GM18502 (cell line): ENCODE measurements around the gene UTP4.
"Not testable (repeated sequence)": the region's sequence is repeated elsewhere in the genome, so short reads cannot be mapped to it uniquely, and the experiment has no call there.

Experiments
- ATAC-seq: cut with Tn5 transposase; IDR thresholded peaks from one replicate; pipeline ENCODE4 v1.9.1; 2021; ENCODE audit warnings: mild to moderate bottlenecking; ENCODE audit not compliant: unreplicated experiment, poor library complexity

Gene UTP4

DNA sequence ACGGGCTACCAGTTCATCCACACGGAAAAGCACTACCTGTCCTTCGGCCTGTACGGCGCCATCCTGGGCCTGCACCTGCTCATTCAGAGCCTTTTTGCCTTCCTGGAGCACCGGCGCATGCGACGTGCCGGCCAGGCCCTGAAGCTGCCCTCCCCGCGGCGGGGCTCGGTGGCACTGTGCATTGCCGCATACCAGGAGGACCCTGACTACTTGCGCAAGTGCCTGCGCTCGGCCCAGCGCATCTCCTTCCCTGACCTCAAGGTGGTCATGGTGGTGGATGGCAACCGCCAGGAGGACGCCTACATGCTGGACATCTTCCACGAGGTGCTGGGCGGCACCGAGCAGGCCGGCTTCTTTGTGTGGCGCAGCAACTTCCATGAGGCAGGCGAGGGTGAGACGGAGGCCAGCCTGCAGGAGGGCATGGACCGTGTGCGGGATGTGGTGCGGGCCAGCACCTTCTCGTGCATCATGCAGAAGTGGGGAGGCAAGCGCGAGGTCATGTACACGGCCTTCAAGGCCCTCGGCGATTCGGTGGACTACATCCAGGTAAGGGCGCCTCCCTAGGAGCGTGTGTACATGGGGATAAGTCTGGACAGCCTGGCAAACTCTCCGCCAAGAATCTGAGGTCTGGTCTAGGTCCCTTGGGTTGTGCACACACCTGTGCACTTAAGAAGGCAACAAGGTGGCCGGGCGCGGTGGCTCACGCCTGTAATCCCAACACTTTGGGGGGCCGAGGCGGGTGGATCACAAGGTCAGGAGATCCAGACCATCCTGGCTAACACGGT, 22.8 kb upstream of the UTP4 start:
- ATAC-seq = no peak

DNA sequence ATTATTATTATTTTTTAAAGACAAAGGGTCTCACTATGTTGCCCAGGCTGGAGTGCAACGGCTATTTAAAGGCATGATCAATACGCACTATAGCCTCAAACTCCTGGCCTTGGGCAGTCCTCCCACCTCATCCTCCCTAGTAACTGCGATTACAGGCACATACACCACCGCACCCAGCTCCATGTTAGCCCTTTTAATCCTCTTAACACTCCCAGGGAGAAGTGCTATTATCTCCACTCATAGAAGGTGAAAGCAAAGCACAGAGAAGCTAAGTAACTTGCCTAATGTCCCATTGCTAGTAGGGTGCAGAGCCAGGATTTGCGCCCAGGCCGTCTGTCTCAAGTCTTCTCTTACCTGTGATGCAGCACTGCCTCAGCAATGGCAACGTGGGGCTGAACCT, 22.0 kb upstream of the UTP4 start:
- ATAC-seq = no peak

DNA sequence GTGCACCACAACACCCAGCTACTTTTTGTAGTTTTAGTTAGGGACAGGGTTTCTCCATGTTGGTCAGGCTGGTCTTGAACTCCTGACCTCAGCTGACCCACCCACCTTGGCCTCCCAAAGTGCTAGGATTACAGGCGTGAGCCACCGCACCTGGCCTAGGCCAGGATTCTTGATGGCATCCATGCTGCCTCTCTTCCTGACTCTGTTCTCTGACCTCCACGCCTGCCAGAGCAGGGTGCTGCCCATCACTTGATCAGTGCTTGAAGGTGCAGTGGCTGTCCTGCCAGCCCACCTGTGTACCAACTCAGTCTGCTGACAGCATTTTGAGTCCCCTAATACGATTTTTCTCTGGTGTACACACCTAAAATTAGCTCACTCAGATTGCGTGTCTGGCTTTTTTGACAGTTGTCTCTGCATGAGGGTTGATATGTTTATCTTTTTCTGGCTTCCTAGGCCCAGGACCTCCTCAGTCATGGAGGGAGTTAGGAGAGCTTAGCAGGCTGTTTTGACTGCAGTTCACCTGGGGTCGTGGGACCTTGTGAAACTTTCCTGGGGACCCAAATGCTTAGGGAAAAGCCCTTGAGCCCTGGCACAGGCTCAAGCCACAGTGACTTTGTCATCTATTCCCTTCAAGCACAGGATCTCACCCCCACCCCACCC, 21.1 kb upstream of the UTP4 start:
- ATAC-seq = no peak

DNA sequence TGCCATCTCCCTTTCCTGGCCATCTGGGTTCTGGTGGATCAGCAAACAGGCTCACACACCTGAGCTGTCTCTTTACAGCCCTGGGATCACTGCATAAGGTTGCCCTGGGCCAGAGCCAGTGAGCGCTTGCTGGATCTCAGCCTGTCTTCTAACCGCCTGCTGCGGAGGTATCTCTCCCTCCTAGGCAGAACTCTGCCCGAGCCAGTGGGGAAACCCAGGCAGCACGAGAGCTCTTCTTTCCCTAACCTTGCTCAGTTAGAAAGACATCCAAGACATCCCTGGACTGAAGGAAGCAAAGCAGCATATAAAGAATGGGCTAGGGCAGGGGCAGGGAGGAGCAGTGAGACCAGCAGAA, 20.6 kb upstream of the UTP4 start:
- ATAC-seq = no peak

DNA sequence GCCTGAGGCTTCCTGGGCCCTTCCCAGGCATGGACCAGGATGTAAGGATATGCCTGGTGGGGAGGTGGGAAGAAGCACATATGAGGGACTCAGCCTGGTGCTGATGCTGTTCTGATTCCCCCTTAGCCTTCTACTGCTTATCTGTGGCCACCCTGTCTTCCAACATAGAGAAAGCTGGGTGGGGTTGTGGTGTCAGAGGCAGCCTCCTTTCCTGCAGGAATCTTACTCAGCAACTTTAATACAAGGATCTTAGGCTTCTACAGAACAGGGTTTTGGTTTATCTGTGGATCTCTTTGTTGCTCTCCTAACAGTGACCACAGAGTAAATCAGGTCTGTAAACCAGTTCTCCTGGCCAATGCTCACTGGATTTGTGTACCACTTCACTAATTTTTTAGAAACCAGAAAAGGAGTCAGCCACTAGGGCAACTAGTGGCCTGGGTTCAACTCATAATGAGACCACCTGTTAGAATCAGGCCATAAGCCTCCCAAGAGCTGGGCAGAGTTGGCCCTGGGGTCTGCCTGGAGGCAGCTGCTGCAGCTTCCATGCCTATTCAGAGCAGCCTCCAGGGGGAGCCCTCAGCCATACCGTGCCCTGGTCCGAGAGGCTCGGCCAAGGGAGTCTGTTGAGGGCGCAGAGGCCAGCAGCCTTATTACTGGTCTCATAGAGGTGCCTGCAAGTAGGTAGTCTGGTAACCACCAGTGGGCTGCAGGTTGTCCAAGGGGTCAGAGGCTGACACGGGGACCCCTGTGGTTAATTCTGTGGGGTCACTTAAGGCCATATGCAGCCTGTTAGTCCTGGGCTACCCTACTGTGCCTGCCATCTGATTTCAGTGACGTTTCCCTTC, 19.9 kb upstream of the UTP4 start:
- ATAC-seq = no peak

DNA sequence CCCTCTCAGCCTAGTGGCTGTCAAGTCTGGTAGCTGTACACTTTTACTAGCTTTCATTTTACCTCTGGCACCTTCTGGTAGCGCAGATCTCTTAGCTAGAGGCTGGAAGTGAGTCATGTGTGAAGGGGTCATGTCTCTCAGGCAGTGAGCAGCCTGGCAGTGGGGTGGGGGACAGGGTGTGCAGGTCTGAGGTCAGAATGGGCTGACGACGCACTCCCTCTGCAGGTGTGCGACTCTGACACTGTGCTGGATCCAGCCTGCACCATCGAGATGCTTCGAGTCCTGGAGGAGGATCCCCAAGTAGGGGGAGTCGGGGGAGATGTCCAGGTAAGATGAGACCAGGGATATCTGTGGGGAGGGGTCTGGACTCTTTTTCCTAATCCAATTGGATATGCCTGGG, 19.2 kb upstream of the UTP4 start:
- no peak for ATAC-seq

DNA sequence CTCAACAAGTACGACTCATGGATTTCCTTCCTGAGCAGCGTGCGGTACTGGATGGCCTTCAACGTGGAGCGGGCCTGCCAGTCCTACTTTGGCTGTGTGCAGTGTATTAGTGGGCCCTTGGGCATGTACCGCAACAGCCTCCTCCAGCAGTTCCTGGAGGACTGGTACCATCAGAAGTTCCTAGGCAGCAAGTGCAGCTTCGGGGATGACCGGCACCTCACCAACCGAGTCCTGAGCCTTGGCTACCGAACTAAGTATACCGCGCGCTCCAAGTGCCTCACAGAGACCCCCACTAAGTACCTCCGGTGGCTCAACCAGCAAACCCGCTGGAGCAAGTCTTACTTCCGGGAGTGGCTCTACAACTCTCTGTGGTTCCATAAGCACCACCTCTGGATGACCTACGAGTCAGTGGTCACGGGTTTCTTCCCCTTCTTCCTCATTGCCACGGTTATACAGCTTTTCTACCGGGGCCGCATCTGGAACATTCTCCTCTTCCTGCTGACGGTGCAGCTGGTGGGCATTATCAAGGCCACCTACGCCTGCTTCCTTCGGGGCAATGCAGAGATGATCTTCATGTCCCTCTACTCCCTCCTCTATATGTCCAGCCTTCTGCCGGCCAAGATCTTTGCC, 18.0 kb upstream of the UTP4 start:
- ATAC-seq = no peak

DNA sequence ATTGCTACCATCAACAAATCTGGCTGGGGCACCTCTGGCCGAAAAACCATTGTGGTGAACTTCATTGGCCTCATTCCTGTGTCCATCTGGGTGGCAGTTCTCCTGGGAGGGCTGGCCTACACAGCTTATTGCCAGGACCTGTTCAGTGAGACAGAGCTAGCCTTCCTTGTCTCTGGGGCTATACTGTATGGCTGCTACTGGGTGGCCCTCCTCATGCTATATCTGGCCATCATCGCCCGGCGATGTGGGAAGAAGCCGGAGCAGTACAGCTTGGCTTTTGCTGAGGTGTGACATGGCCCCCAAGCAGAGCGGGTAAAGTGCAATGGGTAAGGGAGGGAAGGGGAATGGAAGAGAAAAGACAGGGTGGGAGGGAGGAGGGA, 17.5 kb upstream of the UTP4 start:
- ATAC-seq = no peak

DNA sequence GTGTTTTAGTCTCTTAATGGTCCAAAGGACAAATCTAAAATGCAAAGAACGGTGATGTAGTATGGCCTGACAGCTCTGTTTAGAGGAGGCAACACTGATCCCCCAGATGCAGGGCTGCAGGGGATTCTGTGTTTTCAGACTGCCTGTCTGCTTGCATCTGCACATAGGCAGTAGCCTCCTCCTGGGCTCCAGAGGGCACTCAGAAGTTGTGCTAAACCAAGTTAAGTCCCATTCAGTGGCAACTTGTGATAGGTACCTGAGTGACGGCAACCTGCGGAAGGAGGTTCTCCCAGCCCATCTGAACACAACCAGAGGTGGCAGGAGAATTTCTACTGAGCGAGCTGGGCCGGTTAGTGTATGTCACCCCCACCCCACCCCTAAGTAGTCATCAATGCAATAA, 17.1 kb upstream of the UTP4 start:
- ATAC-seq = no peak

DNA sequence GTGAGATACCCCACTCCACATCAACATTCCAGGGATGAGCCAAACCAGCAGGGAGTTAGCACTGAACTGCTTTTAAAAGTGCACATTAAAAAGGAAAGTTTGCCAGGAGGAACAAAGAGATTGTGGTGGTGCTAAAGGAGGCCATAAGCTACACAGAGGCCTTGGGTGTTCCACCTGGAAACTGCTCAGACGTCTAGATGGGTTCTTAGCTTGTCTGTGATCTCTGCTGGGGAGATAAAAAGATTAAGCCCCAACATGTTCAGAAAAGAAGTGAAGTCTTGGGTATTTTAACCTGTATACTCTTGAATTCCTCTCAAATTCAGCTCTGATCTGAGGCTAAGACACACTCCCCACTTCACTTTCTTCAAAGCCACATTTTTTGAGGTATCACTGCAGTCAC, 16.6 kb upstream of the UTP4 start:
- ATAC-seq = no peak

DNA sequence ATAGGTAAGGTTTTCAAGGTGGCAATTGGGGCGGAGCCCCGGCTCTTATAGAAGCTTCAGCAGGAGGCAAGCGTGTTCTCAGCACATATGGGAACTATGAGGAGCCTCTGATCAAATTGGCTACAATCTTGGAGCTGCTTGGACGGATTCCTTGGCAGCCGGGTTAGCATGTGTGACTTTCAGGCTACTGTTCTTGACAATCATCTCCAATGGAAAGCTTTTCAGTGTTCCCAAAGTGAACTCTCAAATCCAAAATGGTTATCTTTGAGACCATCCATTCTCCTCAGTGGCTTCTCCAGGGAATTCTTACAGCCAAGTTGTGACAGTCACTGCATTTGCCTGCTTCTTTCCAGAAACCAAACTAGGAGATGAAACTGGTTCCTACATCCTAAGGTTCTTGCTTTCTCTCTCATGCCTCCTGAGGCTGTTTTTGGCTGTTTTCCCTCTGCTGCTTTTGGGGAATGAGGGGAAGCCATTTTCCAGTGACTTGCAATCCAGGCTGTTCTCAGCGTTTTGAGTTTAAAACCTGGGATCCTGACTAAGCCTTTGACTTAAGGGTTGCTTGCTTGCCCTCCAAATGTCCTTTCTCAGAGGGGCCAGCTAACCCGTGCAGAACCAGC, 16.1 kb upstream of the UTP4 start:
- ATAC-seq = no peak

DNA sequence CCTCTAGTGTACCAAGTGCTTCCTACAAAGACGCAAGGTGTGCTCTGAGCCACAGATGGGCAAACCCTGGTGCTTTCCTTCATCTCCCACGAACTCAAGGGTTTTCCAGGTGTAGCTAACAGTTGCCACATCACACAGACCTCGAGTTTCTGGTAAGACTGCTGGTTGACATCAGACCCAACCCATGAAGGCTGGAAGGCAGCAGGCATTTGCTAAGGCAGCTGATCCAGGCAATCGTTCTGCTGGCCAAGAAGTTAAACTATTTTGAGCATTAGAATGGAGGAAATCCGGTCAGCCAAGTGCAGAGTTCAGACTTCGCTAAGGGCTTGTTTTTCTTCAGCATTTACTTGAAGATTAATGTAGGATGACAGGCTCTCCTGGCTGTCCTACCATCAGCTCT, 15.5 kb upstream of the UTP4 start:
- no peak for ATAC-seq

DNA sequence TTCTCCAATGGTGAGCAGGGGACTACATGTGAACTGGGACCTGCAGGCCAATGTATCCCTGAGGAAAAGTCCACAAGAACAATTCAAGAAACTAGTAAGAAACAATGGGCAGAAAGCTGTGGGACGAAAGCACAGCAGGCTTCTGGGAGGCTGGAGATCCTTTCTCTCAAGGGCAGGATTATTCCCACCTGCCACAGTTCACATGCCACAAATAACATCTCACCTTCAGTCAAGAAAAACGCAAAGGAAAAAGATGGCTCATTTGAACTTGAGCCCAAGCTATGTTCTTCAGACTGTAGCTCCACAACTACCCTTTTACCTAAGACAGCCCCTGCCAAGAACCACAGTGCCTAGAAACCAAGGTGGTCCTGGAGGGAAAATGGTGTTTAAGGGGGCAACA, 14.0 kb upstream of the UTP4 start:
- ATAC-seq = no peak

DNA sequence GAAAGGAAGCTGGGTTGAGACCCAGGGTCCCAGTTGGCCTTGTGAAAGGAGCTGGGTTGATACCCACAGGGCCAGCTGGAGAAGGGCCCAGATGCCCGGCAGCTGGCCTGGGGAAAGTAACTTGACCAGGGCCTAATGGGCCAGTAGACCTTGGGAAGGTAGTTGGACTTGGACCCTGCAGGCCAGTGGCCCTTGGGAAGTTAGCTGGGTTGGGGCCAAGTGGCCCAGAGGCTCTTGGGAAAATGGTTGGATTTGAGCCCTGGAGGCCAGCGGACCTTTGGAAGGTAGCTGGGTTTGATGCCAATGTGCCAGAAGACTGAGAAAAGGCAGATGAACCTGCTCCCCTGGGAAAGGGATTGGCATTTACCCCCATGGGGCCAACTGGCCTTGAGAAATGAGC, 13.5 kb upstream of the UTP4 start:
- no peak for ATAC-seq

DNA sequence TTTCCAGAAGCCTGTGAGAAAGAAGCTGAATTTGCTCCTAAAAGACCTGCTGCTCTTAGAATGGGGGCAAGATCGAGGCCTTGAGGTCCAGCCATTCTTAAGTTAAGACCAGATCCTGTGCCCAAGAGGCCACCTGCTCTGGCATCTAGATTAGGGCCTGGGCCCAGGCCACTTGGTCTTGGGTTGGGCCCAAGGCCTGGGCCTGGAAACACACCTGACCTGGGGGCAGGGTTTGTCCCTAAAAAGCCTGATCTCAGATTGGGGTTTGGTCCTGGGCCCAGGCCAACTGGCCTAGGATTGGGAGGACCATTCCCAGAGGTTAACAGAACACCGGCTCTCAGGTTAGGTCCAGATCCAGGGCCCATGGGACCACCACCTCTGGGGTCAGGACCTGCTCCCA, 12.9 kb upstream of the UTP4 start:
- no peak for ATAC-seq

DNA sequence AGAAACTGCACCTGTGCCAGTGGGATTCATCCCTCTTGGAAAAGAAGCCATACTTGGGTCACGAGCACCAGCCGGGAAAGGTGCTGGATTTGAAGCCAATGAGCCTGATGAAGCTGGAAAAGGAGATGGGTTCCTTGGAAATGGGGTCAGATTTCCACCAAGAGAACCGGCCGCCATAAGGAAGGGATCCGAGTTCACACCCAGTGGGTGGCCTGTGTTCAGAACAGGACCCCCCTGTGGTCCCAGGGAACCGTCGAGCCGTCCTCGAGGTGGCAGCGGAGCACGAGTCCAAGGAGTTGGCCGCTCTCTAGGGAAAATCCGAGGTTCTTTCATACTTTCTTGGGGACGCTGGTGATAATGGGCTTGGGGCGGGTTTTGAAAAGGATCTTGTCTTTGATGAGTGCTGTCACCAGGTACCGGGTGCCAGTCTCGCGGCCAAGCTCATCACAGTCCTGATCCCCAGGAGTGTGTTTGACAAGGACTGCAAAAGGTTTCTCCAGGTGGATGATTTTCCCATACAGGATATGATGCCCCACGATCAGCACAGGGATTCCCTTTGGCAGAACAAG, 12.3 kb upstream of the UTP4 start:
- ATAC-seq = no peak

DNA sequence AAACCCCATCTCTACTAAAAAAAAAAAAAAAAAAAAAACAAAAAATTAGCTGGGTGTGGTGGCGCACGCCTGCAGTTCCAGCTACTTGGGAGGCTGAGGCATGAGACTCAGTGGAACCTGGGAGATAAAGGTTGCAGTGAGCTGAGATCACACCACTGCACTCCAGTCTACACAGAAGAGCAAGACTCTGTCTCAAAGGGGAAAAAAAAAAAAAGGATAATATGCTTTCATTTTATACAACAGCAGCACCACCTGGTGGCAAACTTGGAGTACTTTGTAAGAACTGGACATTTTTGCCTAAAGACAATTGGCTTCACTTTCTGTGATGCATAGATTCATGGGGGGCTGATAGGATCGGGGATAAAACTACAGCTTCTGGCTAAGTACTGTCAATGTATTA, 8.5 kb upstream of the UTP4 start:
- ATAC-seq = no peak

DNA sequence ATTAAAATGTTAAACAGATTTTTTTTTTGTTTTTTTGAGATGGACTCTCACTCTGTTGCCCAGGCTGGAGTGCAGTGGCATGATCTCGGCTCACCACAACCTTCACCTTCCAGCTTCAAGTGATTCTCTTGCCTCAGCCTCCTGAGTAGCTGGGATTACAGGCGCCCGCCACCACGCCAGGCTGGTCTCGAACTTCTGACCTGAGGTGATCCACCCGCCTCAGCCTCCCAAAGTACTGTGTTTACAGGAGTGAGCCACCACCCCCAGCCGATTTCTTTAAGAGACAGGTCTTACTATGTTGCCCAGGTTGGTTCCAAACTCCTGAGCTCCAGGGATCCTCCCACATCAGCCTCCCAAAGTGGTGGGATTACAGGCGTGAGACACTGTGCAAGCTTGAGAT, 8.0 kb upstream of the UTP4 start:
- not testable (repeated sequence) for ATAC-seq

DNA sequence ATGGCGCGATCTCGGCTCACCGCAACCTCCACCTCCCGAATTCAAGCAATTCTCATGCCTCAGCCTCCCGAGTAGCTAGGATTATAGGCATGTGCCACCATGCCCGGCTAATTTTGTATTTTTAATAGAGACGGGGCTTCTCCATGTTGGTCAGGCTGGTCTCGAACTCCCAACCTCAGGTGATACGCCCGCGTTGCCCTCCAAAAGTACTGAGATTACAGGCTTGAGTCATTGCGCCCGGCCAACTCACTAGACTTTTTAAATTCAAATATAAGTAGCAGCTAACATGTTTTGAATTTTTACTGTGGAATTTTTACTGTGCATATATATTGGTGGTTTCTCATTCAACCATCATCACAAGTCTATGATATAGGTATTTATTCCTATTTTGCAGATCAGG, 7.5 kb upstream of the UTP4 start:
- not testable (repeated sequence) for ATAC-seq

DNA sequence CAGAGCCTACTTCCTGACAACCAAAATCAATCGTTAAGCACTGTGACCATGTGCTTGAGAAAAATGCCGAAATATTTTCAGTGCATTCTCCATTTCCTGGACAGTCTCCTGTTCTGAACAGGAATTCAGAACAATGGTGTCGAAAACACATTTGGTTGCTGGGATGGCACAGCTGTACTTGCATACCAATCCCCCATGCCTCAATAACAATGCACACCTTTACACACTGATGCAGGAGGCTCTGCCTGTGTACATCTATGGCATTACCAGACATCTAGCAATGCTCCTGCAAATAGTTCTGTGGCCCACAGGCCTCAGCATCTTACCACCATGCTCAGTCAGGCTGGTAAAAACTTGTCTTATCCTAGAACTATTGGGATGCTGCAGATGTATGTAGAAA, 6.2 kb upstream of the UTP4 start:
- ATAC-seq = no peak
